ENCODE data around the gene EVA1C.

Gene EVA1C

DNA sequence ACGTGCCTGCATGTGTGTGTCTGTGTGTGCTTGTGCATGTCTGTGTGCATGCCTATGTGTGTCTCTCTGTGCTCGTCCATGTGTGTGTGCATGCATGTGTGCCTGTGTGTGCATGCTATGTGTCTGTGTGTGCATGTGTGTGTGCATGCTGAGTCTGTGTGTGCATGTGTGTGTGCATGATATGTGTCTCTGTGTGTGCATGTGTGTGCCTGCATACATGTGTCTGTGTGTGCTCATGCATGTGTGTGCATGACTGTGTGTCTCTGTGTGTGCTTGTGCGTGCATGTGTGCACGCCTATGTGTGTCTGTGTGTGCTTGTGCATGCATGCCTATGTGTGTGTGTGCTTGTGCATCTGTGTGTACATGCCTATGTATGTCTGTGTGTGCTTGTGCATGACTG lies 120.5 kb downstream of the EVA1C start:
- no peaks in the 10 kb centered on the region for H3K79me2 ChIP-seq (ENCODE audit: low read length)
- no peak overlapping the region for H3K27ac ChIP-seq (ENCODE audit: low read length)
- H3K9me3 ChIP-seq (ENCODE audit: insufficient read depth, low read length), result no peaks in the 10 kb centered on the region
- H2AFZ ChIP-seq (ENCODE audit: low read depth, low read length), result no peak overlapping the region
- H3K36me3 ChIP-seq (replicated peaks; ENCODE audit: low read depth, low read length), result no peaks in the 10 kb centered on the region
- H3K4me1 ChIP-seq (ENCODE audit: low read length), result no peaks in the 10 kb centered on the region
- H3K4me3 ChIP-seq (ENCODE audit: low read length), result no peak overlapping the region
- H3K27me3 ChIP-seq (ENCODE audit: low read depth, low read length), result no peaks in the 10 kb centered on the region
- no peaks in the 10 kb centered on the region for H4K20me1 ChIP-seq (ENCODE audit: insufficient read depth, low read length)
- no peak for TF ChIP-seq EZH2phosphoT487 (IDR thresholded peaks at IDR 0.05; ENCODE audit: low read depth)
- TF ChIP-seq, protein P1, sequence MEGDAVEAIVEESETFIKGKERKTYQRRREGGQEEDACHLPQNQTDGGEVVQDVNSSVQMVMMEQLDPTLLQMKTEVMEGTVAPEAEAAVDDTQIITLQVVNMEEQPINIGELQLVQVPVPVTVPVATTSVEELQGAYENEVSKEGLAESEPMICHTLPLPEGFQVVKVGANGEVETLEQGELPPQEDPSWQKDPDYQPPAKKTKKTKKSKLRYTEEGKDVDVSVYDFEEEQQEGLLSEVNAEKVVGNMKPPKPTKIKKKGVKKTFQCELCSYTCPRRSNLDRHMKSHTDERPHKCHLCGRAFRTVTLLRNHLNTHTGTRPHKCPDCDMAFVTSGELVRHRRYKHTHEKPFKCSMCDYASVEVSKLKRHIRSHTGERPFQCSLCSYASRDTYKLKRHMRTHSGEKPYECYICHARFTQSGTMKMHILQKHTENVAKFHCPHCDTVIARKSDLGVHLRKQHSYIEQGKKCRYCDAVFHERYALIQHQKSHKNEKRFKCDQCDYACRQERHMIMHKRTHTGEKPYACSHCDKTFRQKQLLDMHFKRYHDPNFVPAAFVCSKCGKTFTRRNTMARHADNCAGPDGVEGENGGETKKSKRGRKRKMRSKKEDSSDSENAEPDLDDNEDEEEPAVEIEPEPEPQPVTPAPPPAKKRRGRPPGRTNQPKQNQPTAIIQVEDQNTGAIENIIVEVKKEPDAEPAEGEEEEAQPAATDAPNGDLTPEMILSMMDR (IDR thresholded peaks at IDR 0.05; ENCODE audit: low read depth, low read length), result no peak
- H3K9ac ChIP-seq (ENCODE audit: low read length), result no peak overlapping the region
- H3K4me2 ChIP-seq (ENCODE audit: low read length), result no peak overlapping the region

DNA sequence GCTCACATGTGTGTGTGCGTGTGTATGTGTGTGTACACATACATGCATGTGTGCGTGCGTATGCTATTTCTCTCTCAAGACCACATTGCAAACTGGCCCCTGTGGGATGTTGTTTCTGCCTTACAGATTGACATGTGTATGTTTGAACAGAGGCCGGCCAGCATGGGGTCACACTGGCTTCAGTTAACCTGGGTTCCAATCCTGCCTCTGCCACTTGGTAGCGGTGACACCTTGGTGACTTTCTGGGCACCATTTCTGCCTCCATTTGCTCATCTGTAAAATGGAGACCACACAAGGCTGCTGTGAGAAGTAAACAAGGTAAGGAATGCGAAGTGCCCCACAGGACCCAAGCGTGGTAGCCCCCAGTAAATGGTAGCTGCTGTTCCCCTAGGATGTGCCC lies 121.1 kb downstream of the EVA1C start:
- no peaks in the 10 kb centered on the region for H3K36me3 ChIP-seq (replicated peaks; ENCODE audit: low read depth, low read length)
- H3K27ac ChIP-seq (ENCODE audit: low read length), result no peak overlapping the region
- TF ChIP-seq EZH2phosphoT487 (IDR thresholded peaks at IDR 0.05; ENCODE audit: low read depth), result no peak
- TF ChIP-seq, protein P1 (IDR thresholded peaks at IDR 0.05; ENCODE audit: low read depth, low read length), result no peak
- H3K4me3 ChIP-seq (ENCODE audit: low read length), result no peak overlapping the region
- no peaks in the 10 kb centered on the region for H4K20me1 ChIP-seq (ENCODE audit: insufficient read depth, low read length)
- H3K27me3 ChIP-seq (ENCODE audit: low read depth, low read length), result no peaks in the 10 kb centered on the region
- no peak overlapping the region for H3K4me2 ChIP-seq (ENCODE audit: low read length)
- no peak overlapping the region for H2AFZ ChIP-seq (ENCODE audit: low read depth, low read length)
- no peaks in the 10 kb centered on the region for H3K79me2 ChIP-seq (ENCODE audit: low read length)
- no peaks in the 10 kb centered on the region for H3K9me3 ChIP-seq (ENCODE audit: insufficient read depth, low read length)
- H3K4me1 ChIP-seq (ENCODE audit: low read length), result no peaks in the 10 kb centered on the region
- H3K9ac ChIP-seq (ENCODE audit: low read length), result no peak overlapping the region

DNA sequence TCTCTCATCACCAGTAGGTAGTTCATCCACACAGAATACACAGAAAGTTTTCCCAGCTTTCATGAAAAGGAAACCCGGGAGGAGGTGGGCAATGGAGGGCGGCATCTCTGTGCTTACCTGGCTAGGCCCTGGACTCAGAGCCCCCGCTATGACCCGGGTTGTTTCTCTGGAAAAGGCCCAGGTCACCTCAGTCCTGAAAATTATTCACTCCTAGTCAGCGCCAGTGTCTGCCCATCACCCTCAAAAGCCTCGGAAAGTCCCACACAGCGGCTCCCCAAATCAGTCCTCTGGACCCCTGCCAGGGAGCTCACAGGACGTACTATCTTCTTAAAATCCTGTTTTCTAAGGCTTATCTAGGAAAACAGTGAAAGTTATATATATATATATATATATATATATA lies 121.6 kb downstream of the EVA1C start:
- Histone ChIP-seq H3K4me1 (ENCODE audit: low read length) (no peaks in the 10 kb centered on the region), H3K9ac (ENCODE audit: low read length) (no peak overlapping the region), H3K27ac (ENCODE audit: low read length) (no peak overlapping the region), H4K20me1 (ENCODE audit: insufficient read depth, low read length) (no peaks in the 10 kb centered on the region), H3K79me2 (ENCODE audit: low read length) (no peaks in the 10 kb centered on the region), H2AFZ (ENCODE audit: low read depth, low read length) (no peak overlapping the region), H3K4me3 (ENCODE audit: low read length) (no peak overlapping the region), H3K27me3 (ENCODE audit: low read depth, low read length) (no peaks in the 10 kb centered on the region), H3K4me2 (ENCODE audit: low read length) (no peak overlapping the region), H3K9me3 (ENCODE audit: insufficient read depth, low read length) (no peaks in the 10 kb centered on the region), H3K36me3 (replicated peaks; ENCODE audit: low read depth, low read length) (no peaks in the 10 kb centered on the region)
- TF ChIP-seq, protein P1 (IDR thresholded peaks at IDR 0.05; ENCODE audit: low read depth, low read length), result no peak
- TF ChIP-seq EZH2phosphoT487 (IDR thresholded peaks at IDR 0.05; ENCODE audit: low read depth), result no peak

DNA sequence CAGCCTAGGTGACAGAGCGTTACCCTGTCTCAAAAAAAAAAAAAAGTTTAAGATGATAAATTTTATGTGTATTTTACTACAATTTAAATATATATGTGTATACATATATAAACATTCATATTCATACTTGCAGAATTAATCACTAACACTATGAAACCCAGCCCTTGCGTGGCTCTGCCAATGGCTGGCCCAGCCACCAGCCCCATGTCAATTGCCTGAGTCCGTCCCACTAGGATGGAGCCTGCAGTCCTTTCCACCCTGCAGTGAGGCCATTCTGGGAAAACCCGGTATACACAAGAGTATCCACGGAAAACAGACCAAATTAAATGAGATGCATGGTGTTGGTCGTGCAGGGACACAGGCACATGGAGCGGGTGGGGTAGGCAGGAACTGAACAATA lies 123.1 kb downstream of the EVA1C start:
- no peak overlapping the region for H3K4me2 ChIP-seq (ENCODE audit: low read length)
- no peaks in the 10 kb centered on the region for H3K9me3 ChIP-seq (ENCODE audit: insufficient read depth, low read length)
- no peak overlapping the region for H3K4me3 ChIP-seq (ENCODE audit: low read length)
- H3K79me2 ChIP-seq (ENCODE audit: low read length), result no peaks in the 10 kb centered on the region
- no peaks in the 10 kb centered on the region for H3K4me1 ChIP-seq (ENCODE audit: low read length)
- no peaks in the 10 kb centered on the region for H4K20me1 ChIP-seq (ENCODE audit: insufficient read depth, low read length)
- H3K27ac ChIP-seq (ENCODE audit: low read length), result no peak overlapping the region
- no peaks in the 10 kb centered on the region for H3K36me3 ChIP-seq (replicated peaks; ENCODE audit: low read depth, low read length)
- no peaks in the 10 kb centered on the region for H3K27me3 ChIP-seq (ENCODE audit: low read depth, low read length)
- no peak overlapping the region for H3K9ac ChIP-seq (ENCODE audit: low read length)
- no peak overlapping the region for H2AFZ ChIP-seq (ENCODE audit: low read depth, low read length)
- TF ChIP-seq, protein P1 (IDR thresholded peaks at IDR 0.05; ENCODE audit: low read depth, low read length), result no peak
- TF ChIP-seq EZH2phosphoT487 (IDR thresholded peaks at IDR 0.05; ENCODE audit: low read depth), result no peak

All from OCI-LY3 (cell line).